HG02840 (cell line): ENCODE results near the gene MYBPC2.
"Not testable (repeated sequence)": the region's sequence is repeated elsewhere in the genome, so short reads cannot be mapped to it uniquely, and the experiment has no call there.

Experiments
- ATAC-seq: cut with Tn5 transposase; IDR thresholded peaks from one replicate; pipeline ENCODE4 v1.9.1; 2021; ENCODE audit warnings: mild to moderate bottlenecking, moderate library complexity, moderate number of reproducible peaks; ENCODE audit not compliant: unreplicated experiment, low FRiP score

The MYBPC2 gene

GRCh38 chr19:50427318-50427925, 5.3 kb upstream of the MYBPC2 start:
- ATAC-seq = no peak

GRCh38 chr19:50427997-50428425, 4.7 kb upstream of the MYBPC2 start:
- ATAC-seq = no peak

GRCh38 chr19:50428772-50429463, 3.8 kb upstream of the MYBPC2 start:
- no peak for ATAC-seq

- no peak for ATAC-seq
These were observed 1.8 kb upstream of the MYBPC2 start for GRCh38 chr19:50430888-50431342.

GRCh38 chr19:50431343-50432220, 1.1 kb upstream of the MYBPC2 start:
- ATAC-seq = peak; percentile 65

GRCh38 chr19:50433201-50434180, 799 bp downstream of the MYBPC2 start:
- no peak for ATAC-seq

GRCh38 chr19:50434525-50434924, 1.8 kb downstream of the MYBPC2 start:
- no peak for ATAC-seq

GRCh38 chr19:50435221-50435620, 2.5 kb downstream of the MYBPC2 start:
- no peak for ATAC-seq

GRCh38 chr19:50435627-50436026, 2.9 kb downstream of the MYBPC2 start:
- ATAC-seq = no peak

GRCh38 chr19:50437862-50438449, 5.3 kb downstream of the MYBPC2 start:
- ATAC-seq = no peak

GRCh38 chr19:50439130-50439529, 6.4 kb downstream of the MYBPC2 start:
- ATAC-seq = not testable (repeated sequence)

- no peak for ATAC-seq
These were observed 11.4 kb downstream of the MYBPC2 start for GRCh38 chr19:50444059-50444458.

- ATAC-seq = no peak
These were observed 14.4 kb downstream of the MYBPC2 start for GRCh38 chr19:50447053-50447452.

- no peak for ATAC-seq
These were observed 15.1 kb downstream of the MYBPC2 start for GRCh38 chr19:50447750-50448149.

GRCh38 chr19:50449236-50449899, 16.7 kb downstream of the MYBPC2 start:
- no peak for ATAC-seq

- no peak for ATAC-seq
These were observed 17.9 kb downstream of the MYBPC2 start for GRCh38 chr19:50450369-50451222.

- no peak for ATAC-seq
These were observed 18.5 kb downstream of the MYBPC2 start for GRCh38 chr19:50451223-50451534.

GRCh38 chr19:50453243-50453642, 20.6 kb downstream of the MYBPC2 start:
- ATAC-seq = no peak
